ENCODE measurements around the gene ZNG1A.
"Not testable (repeated sequence)": the region's sequence is repeated elsewhere in the genome, so short reads cannot be mapped to it uniquely, and the experiment has no call there.

Gene ZNG1A

GRCh38 chr9:169757-170156 lies 9.1 kb downstream of the ZNG1A start:
- not testable (repeated sequence) for DNase-seq

GRCh38 chr9:159871-160270 lies 19.0 kb downstream of the ZNG1A start:
- not testable (repeated sequence) for DNase-seq

- not testable (repeated sequence) for DNase-seq
Measured at GRCh38 chr9:151173-151572, 27.7 kb downstream of the ZNG1A start.

GRCh38 chr9:139880-140279 lies 39.0 kb downstream of the ZNG1A start:
- DNase-seq = not testable (repeated sequence)

GRCh38 chr9:117995-118467 lies 60.8 kb downstream of the ZNG1A start, which contains the start of gene FOXD4:
Gene FOXD4 (minus strand): TSS chr9:118417. CDS start chr9:118119, 298 bp downstream.
- not testable (repeated sequence) for DNase-seq

- DNase-seq = peak in 1 of 2 donors; percentile 17
Measured at GRCh38 chr9:117144-117994, 61.5 kb downstream of the ZNG1A start.

GRCh38 chr9:116239-117077 lies 62.4 kb downstream of the ZNG1A start:
- DNase-seq = not testable (repeated sequence)

GRCh38 chr9:115118-115451 lies 63.8 kb downstream of the ZNG1A start:
- DNase-seq = not testable (repeated sequence)

GRCh38 chr9:114267-115117 lies 64.4 kb downstream of the ZNG1A start:
- peak in 1 of 2 donors; percentile 3 for DNase-seq

GRCh38 chr9:113468-114266 lies 65.2 kb downstream of the ZNG1A start:
- DNase-seq = peak; percentile 14 to 32

GRCh38 chr9:112589-113467 lies 66.0 kb downstream of the ZNG1A start:
- not testable (repeated sequence) for DNase-seq

GRCh38 chr9:110672-111071 lies 68.2 kb downstream of the ZNG1A start:
- DNase-seq = not testable (repeated sequence)

- not testable (repeated sequence) for DNase-seq
Measured at GRCh38 chr9:109540-109939, 69.3 kb downstream of the ZNG1A start.

GRCh38 chr9:108742-109495 lies 69.9 kb downstream of the ZNG1A start:
- DNase-seq = not testable (repeated sequence)

- DNase-seq = not testable (repeated sequence)
Measured at GRCh38 chr9:105991-106390, 72.9 kb downstream of the ZNG1A start.

- DNase-seq = not testable (repeated sequence)
Measured at GRCh38 chr9:100430-100829, 78.4 kb downstream of the ZNG1A start.

- DNase-seq = not testable (repeated sequence)
Measured at GRCh38 chr9:99867-100266, 79.0 kb downstream of the ZNG1A start.

- not testable (repeated sequence) for DNase-seq
Measured at GRCh38 chr9:98775-99174, 80.1 kb downstream of the ZNG1A start.

- not testable (repeated sequence) for DNase-seq
Measured at GRCh38 chr9:94992-95391, 83.9 kb downstream of the ZNG1A start.

- not testable (repeated sequence) for DNase-seq
Measured at GRCh38 chr9:94323-94722, 84.5 kb downstream of the ZNG1A start.

All from activated CD4-positive, alpha-beta T cell treated with anti-CD3 and anti-CD28 coated beads for 4 hours (primary cell).